Measurements from ENCODE around the gene ACAD11.

- no peak for TF ChIP-seq CTCF (IDR thresholded peaks at IDR 0.05)
- no peak for TF ChIP-seq POLR2AphosphoS5 (IDR thresholded peaks at IDR 0.05; ENCODE audit: insufficient read depth in 1 of 2, low read depth in 1 of 2)
These were observed 108.9 kb downstream of the ACAD11 start for GRCh38 chr3:132550579-132551305.
